ENCODE results near the gene AGAP1. TPM values are rescaled to one million over a fixed set of nuclear protein-coding genes. Genes with fewer than 3 reads are reported as not detected.

The AGAP1 gene
- total and polyA plus RNA-seq, 2 donors from 2014 or later: 8.1 to 44.5 TPM

DNA sequence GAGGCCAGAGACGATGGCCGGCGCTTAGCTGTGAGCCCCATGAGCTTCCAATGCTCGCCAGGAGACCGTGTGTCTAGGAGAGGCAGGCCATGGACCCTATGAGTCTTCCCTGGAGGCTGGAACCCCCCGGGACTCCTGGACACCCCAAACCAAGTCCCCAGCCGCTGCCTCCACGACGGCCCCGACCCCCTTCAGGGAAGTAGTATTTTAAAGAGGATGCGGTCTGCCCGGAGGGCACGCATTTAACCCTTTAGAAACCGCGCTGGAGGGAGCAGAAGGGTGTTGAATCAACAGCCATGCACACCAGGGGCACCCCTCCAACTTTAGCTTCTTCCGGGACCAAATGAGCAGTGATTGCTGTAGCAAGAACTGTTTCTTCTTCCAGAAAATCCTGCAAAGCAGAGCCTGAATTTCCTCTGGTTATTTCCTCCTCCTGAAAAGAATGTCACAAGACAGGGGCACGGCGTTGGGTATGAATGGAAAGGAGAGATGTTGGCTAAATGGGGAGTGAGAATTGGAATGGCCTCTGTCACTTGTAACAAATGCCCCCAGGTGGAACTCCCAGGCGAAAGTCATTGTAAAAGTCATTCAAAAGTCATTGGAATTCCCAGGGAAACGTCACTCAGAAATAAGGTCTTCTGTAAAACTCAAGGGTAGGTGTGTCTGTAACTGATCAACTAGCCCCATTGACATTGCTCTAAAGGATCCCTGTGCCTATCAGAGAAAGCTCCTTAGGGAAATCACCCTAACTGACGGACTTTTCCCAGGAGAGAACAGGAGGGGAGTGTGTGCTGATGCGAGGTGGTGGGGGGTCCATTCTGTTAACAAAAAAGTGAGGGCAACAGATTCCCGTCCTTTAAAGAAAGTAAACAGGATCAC is 680.1 kb downstream of the AGAP1 start:
- Histone ChIP-seq H3K27me3 (ENCODE audit: control insufficient read depth, insufficient read depth, low read length) (peaks cover 57% of the 10 kb centered on the region), H3K4me3 (ENCODE audit: low read length in 3 of 3) (no peak overlapping the region), H3K4me1 (ENCODE audit: control insufficient read depth in 2 of 3, insufficient read depth in 2 of 3, low read depth in 1 of 3, low read length in 3 of 3) (peaks cover 0 to 2% (median 0%) of the 10 kb centered on the region in 3 donors), H3K36me3 (ENCODE audit: control insufficient read depth in 2 of 3, insufficient read depth in 3 of 3, low read length in 3 of 3) (no peaks in the 10 kb centered on the region), H3K27ac (ENCODE audit: low read depth in 2 of 2, low read length in 2 of 2) (no peak overlapping the region), H3K9me3 (ENCODE audit: control insufficient read depth in 2 of 3, insufficient read depth in 1 of 3, low read length in 3 of 3) (no peaks in the 10 kb centered on the region), H3K9ac (ENCODE audit: low read length in 3 of 3) (no peak overlapping the region)
- peak in 1 of 5 donors; percentile 51 for DNase-seq
- no peak for FAIRE-seq
- intact Hi-C loops (cut with DNase I): no loop called here
- TF ChIP-seq CTCF (IDR thresholded peaks at IDR 0.05; ENCODE audit: borderline replicate concordance, extremely low read depth, insufficient read depth): no peak

- H3K9me3 ChIP-seq (ENCODE audit: control insufficient read depth in 2 of 3, insufficient read depth in 1 of 3, low read length in 3 of 3): no peaks in the 10 kb centered on the region
- no peak for TF ChIP-seq CTCF (IDR thresholded peaks at IDR 0.05; ENCODE audit: borderline replicate concordance, extremely low read depth, insufficient read depth)
- no peak overlapping the region for H3K27ac ChIP-seq (ENCODE audit: low read depth in 2 of 2, low read length in 2 of 2)
- no peak overlapping the region for H3K9ac ChIP-seq (ENCODE audit: low read length in 3 of 3)
- DNase-seq (peak in 1 of 5 donors; percentile 34), FAIRE-seq (no peak)
- H3K27me3 ChIP-seq (ENCODE audit: control insufficient read depth, insufficient read depth, low read length): peaks cover 52% of the 10 kb centered on the region
- no peaks in the 10 kb centered on the region for H3K36me3 ChIP-seq (ENCODE audit: control insufficient read depth in 2 of 3, insufficient read depth in 3 of 3, low read length in 3 of 3)
- H3K4me1 ChIP-seq (ENCODE audit: control insufficient read depth in 2 of 3, insufficient read depth in 2 of 3, low read depth in 1 of 3, low read length in 3 of 3): peaks cover 0 to 2% (median 0%) of the 10 kb centered on the region in 3 donors
- intact Hi-C loops (cut with DNase I): loop anchor here (5.0 kb wide), 1 partner anchor 408 kb away; no protein-coding TSS in a partner anchor
- H3K4me3 ChIP-seq (ENCODE audit: low read length in 3 of 3): no peak overlapping the region
These were observed 681.8 kb downstream of the AGAP1 start for GRCh38 chr2:236175548-236176150.

DNA sequence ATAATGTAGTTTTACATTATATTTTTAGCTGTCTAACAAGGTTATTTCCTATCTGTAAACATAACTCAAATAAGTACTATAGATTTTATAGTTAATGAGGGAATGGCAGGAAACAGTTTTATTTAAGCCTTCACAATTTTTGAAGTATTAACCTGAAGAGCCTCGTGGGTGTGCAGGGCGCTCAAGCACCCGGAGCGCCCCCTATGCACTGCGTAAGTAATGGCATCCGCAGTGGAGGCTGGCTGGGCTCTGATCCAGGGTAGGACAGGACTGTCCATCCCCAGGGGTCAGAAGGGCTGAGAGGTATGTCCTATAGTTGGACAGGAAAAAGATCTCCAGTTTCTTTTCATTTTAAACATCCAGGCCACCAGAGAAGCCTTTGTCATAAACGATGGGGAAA is 682.6 kb downstream of the AGAP1 start:
- Histone ChIP-seq H3K27me3 (ENCODE audit: control insufficient read depth, insufficient read depth, low read length) (peaks cover 44% of the 10 kb centered on the region), H3K4me3 (ENCODE audit: low read length in 3 of 3) (no peak overlapping the region), H3K36me3 (ENCODE audit: control insufficient read depth in 2 of 3, insufficient read depth in 3 of 3, low read length in 3 of 3) (no peaks in the 10 kb centered on the region), H3K4me1 (ENCODE audit: control insufficient read depth in 2 of 3, insufficient read depth in 2 of 3, low read depth in 1 of 3, low read length in 3 of 3) (peaks cover 0 to 2% (median 0%) of the 10 kb centered on the region in 3 donors), H3K9me3 (ENCODE audit: control insufficient read depth in 2 of 3, insufficient read depth in 1 of 3, low read length in 3 of 3) (no peaks in the 10 kb centered on the region), H3K9ac (ENCODE audit: low read length in 3 of 3) (no peak overlapping the region), H3K27ac (ENCODE audit: low read depth in 2 of 2, low read length in 2 of 2) (no peak overlapping the region)
- TF ChIP-seq CTCF (IDR thresholded peaks at IDR 0.05; ENCODE audit: borderline replicate concordance, extremely low read depth, insufficient read depth): peak; percentile 17
- peak in 1 of 5 donors; percentile 43 for DNase-seq
- intact Hi-C loops (cut with DNase I): loop anchor here (5.0 kb wide), 1 partner anchor 409 kb away; no protein-coding TSS in a partner anchor
- no peak for FAIRE-seq

Measured in kidney (tissue), 14 donors.